Peyer's patch (tissue), 4 donors: ENCODE results near the gene MYO3B. TPM values are rescaled to one million over a fixed set of nuclear protein-coding genes. Genes with fewer than 3 reads are reported as not detected.

Experiments used
- DNase-seq, 3 donors: peaks; one replicate each; pipeline ENCODE4 v3.0.0-alpha.2; 2017 to 2019
- H3K27ac ChIP-seq, 4 donors: fragments of 200-600 bp; sonication (generic); one replicate each; pipeline ENCODE4 v1.5.1; 2016 to 2019
- H3K27me3 ChIP-seq, 2 donors: fragments of 200-600 bp; sonication (generic); one replicate each; pipeline ENCODE4 v1.5.1; 2019
- H3K36me3 ChIP-seq, 3 donors: fragments of 200-600 bp; sonication (generic); one replicate each; pipeline ENCODE4 v1.5.1; 2016 to 2019
- H3K4me1 ChIP-seq, 4 donors: fragments of 200-600 bp; sonication (generic); one replicate each; pipeline ENCODE4 v1.5.1; 2016 to 2019
- H3K4me3 ChIP-seq, 4 donors: fragments of 200-600 bp; sonication (generic); 1 replicate in 3 of 4; 2 replicates in 1 of 4; pipeline ENCODE4 v1.5.1; 2016 to 2019; ENCODE audit warnings: mild to moderate bottlenecking in 1 of 4
- H3K9me3 ChIP-seq, 4 donors: fragments of 200-600 bp; sonication (generic); one replicate each; pipeline ENCODE4 v1.5.1; 2016 to 2019; ENCODE audit warnings: mild to moderate bottlenecking in 1 of 4
- CTCF ChIP-seq, 6 experiments: fragments of 450-650 bp in 4 of 6; fragments of 200-600 bp in 2 of 6; sonication (generic) in 1 of 6; IDR thresholded peaks; one replicate each; pipeline ENCODE4 v1.5.1; 2017 to 2019; ENCODE audit warnings: antibody characterized with exemption in 6 of 6, mild to moderate bottlenecking in 3 of 6, moderate library complexity in 1 of 6
- POLR2A ChIP-seq, 2 donors: fragments of 450-650 bp; IDR thresholded peaks; one replicate each; pipeline ENCODE4 v1.5.1; 2017; ENCODE audit warnings: antibody characterized with exemption in 2 of 2, mild to moderate bottlenecking in 2 of 2, moderate library complexity in 2 of 2
- total RNA-seq, 4 donors: library from RNA; depleted of rRNA; stranded (reverse); fragments of >200 nt; gene quantifications; one replicate each; pipeline ENCODE4 v1.1.0, GENCODE V29; 2016

MYO3B gene
- total RNA-seq, 4 donors from 2014 or later: not detected

- Histone ChIP-seq H3K36me3 (no peaks in the 10 kb centered on the region), H3K27ac (no peak overlapping the region), H3K27me3 (no peaks in the 10 kb centered on the region), H3K4me1 (no peaks in the 10 kb centered on the region), H3K4me3 (no peak overlapping the region), H3K9me3 (no peaks in the 10 kb centered on the region)
- DNase-seq: no peak
- TF ChIP-seq POLR2A (IDR thresholded peaks at IDR 0.05) (no peak), CTCF (IDR thresholded peaks at IDR 0.05) (no peak)
Measured at GRCh38 chr2:170582751-170583463, 405.0 kb downstream of the MYO3B start.

GRCh38 chr2:170585067-170585466, 407.1 kb downstream of the MYO3B start:
- Histone ChIP-seq H3K27ac (no peak overlapping the region), H3K9me3 (no peaks in the 10 kb centered on the region), H3K4me1 (no peaks in the 10 kb centered on the region), H3K4me3 (no peak overlapping the region), H3K27me3 (no peaks in the 10 kb centered on the region), H3K36me3 (no peaks in the 10 kb centered on the region)
- TF ChIP-seq CTCF (IDR thresholded peaks at IDR 0.05) (no peak), POLR2A (IDR thresholded peaks at IDR 0.05) (no peak)
- no peak for DNase-seq

GRCh38 chr2:170586571-170587095, 408.7 kb downstream of the MYO3B start:
- no peaks in the 10 kb centered on the region for H3K9me3 ChIP-seq
- no peak overlapping the region for H3K27ac ChIP-seq
- TF ChIP-seq POLR2A (IDR thresholded peaks at IDR 0.05): no peak
- no peak for TF ChIP-seq CTCF (IDR thresholded peaks at IDR 0.05)

GRCh38 chr2:170587117-170587516, 409.2 kb downstream of the MYO3B start:
- Histone ChIP-seq H3K9me3 (no peaks in the 10 kb centered on the region), H3K27ac (no peak overlapping the region), H3K36me3 (no peaks in the 10 kb centered on the region), H3K27me3 (no peaks in the 10 kb centered on the region), H3K4me1 (no peaks in the 10 kb centered on the region), H3K4me3 (no peak overlapping the region)
- no peak for DNase-seq
- TF ChIP-seq POLR2A (IDR thresholded peaks at IDR 0.05): no peak
- TF ChIP-seq CTCF (IDR thresholded peaks at IDR 0.05): no peak

More at GRCh38 chr2:170586571-170587095, 408.7 kb downstream of the MYO3B start:
- no peaks in the 10 kb centered on the region for H3K27me3 ChIP-seq
- no peaks in the 10 kb centered on the region for H3K36me3 ChIP-seq
- H3K4me3 ChIP-seq: no peak overlapping the region
- H3K4me1 ChIP-seq: no peaks in the 10 kb centered on the region
- DNase-seq: no peak

- TF ChIP-seq POLR2A (IDR thresholded peaks at IDR 0.05) (no peak), CTCF (IDR thresholded peaks at IDR 0.05) (no peak)
- Histone ChIP-seq H3K36me3 (no peaks in the 10 kb centered on the region), H3K4me3 (no peak overlapping the region), H3K9me3 (no peaks in the 10 kb centered on the region), H3K27ac (no peak overlapping the region), H3K4me1 (no peaks in the 10 kb centered on the region), H3K27me3 (no peaks in the 10 kb centered on the region)
- no peak for DNase-seq
Measured at GRCh38 chr2:170587922-170588321, 410.0 kb downstream of the MYO3B start.
